Fibroblast of mammary gland (primary cell): ENCODE data around the gene SYPL1.
A peak's percentile ranks its signal among the peaks of the same experiment; 100 is the strongest.

Experiments
- DNase-seq: peaks from one replicate; pipeline ENCODE4 v3.0.0-alpha.2; 2010; ENCODE audit warnings: low read depth
- H3K4me3 ChIP-seq: 2 replicates; pipeline ENCODE4 v1.5.1; 2011; ENCODE audit warnings: low read depth, mild to moderate bottlenecking, low read length, moderate library complexity; ENCODE audit not compliant: control insufficient read depth
- CTCF ChIP-seq: conservative IDR thresholded peaks from 2 replicates; pipeline ENCODE4 v1.5.1; 2011; ENCODE audit warnings: low read depth, low read length, inconsistent platforms; ENCODE audit not compliant: control insufficient read depth, insufficient read depth

SYPL1 gene

GRCh38 chr7:106054156-106054910, 57.8 kb downstream of the SYPL1 start:
- no peak for DNase-seq
- H3K4me3 ChIP-seq: no peak overlapping the region
- TF ChIP-seq CTCF: no peak

- TF ChIP-seq CTCF: no peak
- no peak for DNase-seq
- no peak overlapping the region for H3K4me3 ChIP-seq
Observed at GRCh38 chr7:106053109-106053508, 59.0 kb downstream of the SYPL1 start.

GRCh38 chr7:106052681-106053080, 59.4 kb downstream of the SYPL1 start:
- no peak for TF ChIP-seq CTCF
- DNase-seq: no peak
- no peak overlapping the region for H3K4me3 ChIP-seq

- no peak for TF ChIP-seq CTCF
- peak; percentile 65 for DNase-seq
- no peak overlapping the region for H3K4me3 ChIP-seq
Observed at GRCh38 chr7:106050746-106051117, 61.4 kb downstream of the SYPL1 start.

- peak; percentile 79 for DNase-seq
- no peak overlapping the region for H3K4me3 ChIP-seq
- peak; percentile 26 for TF ChIP-seq CTCF
Observed at GRCh38 chr7:106050002-106050745, 61.9 kb downstream of the SYPL1 start.

- DNase-seq: no peak
- H3K4me3 ChIP-seq: no peak overlapping the region
- no peak for TF ChIP-seq CTCF
Observed at GRCh38 chr7:106049139-106049752, 62.9 kb downstream of the SYPL1 start.
